ENCODE data around the gene ZNF397.
"Not testable (repeated sequence)": the region's sequence is repeated elsewhere in the genome, so short reads cannot be mapped to it uniquely, and the experiment has no call there.

Gene ZNF397

DNA sequence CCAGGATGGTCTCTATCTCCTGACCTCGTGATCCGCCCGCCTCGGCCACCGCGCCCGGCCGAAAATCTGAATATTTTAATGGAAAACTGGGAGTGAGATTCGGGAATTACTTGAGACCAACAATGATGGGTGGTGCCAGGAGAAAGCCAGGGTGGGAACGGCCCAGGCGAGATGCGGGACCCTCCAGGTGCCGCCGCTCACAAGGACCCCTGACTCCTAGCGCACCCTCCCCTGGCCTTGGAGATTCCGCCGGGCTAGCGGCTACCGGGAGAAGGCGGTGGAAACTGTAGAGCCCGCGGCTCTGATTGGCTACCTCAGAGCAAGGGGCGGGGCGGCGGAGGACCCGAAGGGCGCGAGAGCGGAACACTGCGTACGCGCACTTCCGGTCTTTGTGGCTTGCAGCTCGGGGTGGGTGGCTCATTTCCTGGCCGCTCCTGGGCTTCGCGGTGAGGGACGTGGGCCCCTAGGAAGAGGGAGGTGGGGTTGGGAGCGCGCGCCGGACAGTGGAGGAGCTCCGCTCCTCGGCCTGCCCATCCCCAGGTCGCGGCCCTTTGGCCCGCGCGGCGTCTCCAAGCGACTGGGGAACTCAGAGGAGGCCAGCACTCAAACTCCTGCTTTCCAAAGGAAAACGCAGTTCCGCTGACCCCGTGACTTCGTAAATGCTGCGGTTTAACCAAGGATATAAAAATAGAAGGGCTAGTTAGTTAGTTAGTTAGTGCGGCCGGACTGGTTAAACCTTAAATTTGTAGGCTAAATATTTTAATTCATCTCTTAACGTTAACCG, at the start of gene ZNF397:
TSS of gene ZNF397 (plus strand) at position 371 of the 784 bp plus-strand sequence. CDS start 1,437 bp downstream, outside the sequence.
- DNase-seq = peak; percentile 96

DNA sequence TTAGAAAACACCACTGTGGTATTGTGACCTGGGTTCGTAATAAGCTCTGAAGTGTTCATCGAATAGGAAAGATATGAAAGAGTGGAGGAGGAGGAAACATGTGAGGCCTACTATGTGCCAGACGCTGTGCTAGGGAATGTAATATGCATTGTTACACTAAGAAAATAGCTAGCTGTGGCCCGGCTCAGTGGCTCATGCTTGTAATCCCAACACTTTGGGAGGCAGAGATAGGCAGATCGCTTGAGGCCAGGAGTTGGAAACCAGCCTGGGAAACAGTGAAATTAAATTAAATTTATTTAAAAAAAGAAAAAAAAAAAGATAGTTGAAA, 49.2 kb upstream of the ZNF397 start:
- no peak for DNase-seq

DNA sequence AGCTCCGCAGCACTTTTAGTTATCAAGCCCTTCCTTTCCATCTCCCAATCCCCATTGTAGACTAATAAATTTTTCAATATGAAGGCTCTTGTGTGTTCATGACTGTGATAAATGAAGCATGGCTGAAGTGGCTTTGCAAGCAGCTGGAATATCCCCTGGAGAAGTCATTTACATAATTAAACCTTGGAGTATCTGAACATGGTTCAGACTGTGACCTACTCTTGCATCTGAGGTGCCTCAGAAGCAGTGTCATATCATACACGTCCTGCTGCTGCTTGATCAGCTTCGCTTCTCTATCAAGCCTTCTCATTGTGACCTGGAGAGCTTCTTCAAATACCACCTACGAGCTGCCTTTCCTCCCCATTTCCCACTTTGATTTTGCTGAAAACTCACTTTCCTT, 48.4 kb upstream of the ZNF397 start:
- no peak for DNase-seq

DNA sequence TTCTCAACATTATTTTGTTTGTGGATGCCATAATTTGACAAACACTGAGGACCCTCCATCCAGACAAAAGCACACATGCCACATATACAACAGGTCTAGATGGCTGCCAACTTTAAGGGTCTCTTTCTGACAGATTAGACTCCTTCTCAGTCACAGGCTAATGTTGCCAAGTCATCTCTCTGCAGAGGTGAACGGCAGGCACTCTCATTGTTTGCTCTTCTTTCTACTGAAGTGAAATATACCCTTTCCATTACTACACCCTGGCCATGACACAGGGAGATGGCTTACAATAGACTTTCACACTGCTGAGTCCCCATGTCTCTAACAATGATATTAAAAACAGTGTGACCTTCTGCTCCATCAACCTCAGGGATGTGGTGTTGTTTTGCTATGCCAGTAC, 47.5 kb upstream of the ZNF397 start:
- no peak for DNase-seq

DNA sequence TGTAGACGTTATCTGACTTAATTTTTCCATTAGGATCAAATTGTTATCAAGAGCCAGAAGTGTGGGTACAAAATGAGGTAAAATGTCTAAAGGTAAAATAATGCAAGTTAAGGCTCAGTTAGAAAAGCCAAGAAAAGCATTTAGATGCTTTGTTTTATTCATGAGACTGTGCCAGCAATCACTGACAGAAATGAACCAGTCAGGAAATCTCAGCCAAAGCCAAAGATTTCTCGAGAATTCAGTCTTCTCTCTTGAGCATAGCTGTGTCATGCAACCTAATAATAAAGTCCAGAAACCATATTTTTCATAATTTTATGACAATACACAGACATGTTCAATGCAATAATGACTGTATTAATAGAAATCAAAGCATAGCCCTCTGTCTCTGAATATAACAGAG, 43.5 kb upstream of the ZNF397 start:
- no peak for DNase-seq

DNA sequence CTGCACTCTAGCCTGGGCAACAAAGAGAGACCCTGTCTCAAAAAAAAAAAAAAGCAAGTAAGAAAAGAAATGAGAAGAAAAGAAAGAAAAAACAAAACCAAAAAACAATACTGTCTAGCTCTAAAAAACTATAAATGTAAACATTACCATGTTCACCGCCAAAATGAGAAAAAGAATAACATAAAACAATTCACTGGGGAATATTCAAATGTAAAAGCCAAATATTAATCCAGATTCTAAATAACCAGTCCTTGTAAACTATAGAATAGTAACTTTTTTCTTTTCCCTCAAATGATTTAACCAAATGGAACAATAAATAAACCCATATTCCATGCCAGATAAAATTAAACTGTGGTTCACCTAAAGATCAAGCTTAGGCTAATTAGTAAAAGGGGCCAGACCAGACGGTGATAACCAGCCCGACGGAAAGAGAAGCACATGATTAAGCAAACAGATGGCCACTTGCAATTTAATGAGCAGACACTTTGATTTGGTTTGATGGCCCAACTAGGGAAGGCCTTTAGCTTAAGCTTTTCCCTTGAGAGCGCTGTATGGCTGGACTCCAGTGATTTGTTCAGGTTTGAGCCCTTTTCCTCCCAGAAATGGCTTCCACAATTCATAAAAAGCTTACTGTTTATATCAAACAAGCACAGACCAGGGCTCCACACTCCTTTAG, 39.4 kb upstream of the ZNF397 start:
- no peak for DNase-seq

DNA sequence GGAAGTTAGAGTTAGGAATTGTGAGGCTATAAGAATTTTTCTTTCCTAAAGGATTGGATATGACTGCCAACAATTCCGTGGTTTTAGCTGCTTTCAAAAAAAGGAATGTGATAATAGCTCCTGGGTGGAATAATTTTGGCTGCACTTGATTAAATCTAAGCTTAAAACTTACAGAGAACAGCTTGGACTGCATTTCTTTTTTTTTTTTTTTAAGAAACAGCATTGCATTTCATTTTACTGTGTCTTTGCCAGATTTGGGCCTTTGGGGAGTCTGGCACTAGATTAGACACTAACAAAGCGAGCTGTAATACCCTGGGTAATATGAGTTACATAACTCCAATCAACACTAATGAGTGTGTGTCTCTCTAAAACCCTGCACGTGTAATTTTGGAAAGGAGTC, 37.8 kb upstream of the ZNF397 start:
- no peak for DNase-seq

DNA sequence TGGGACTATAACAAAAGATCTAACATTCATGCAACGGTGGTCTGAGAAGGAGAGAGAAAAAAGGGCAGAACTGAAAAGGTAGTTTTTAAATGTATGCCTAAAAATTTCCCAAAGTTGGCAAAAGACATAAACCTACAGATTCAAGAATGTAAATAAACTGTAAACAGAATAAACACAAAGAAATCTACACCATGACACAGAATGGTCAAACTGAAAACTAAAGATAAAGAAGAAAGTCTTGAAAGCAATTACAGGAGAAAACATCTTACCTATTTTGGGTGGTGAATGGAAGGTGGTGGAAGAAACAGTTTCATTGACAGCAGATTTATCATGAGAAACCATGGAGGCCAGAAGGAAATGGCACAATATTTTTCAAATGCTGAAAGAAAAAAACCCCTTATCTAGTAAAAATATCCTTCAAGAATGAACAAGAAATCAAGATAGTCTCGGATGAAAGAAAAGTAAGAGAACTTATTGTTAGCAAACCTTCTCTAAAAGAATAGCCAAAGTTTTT, 35.6 kb upstream of the ZNF397 start:
- no peak for DNase-seq

DNA sequence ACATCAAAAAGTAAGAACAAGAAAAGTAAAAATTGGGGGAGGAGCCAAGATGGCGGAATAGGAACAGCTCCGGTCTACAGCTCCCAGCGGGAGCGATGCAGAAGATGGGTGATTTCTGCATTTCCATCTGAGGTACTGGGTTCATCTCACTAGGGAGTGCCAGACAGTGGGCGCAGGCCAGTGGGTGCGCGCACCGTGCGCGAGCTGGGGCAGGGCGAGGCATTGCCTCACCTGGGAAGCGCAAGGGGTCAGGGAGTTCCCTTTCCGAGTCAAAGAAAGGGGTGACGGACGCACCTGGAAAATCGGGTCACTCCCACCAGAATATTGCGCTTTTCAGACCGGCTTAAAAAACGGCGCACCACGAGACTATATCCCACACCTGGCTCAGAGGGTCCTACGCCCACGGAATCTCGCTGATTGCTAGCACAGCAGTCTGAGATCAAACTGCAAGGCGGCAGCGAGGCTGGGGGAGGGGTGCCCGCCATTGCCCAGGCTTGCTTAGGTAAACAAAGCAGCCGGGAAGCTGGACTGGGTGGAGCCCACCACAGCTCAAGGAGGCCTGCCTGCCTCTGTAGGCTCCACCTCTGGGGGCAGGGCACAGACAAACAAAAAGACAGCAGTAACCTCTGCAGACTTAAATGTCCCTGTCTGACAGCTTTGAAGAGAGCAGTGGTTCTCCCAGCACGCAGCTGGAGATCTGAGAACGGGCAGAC, 34.9 kb upstream of the ZNF397 start:
- not testable (repeated sequence) for DNase-seq

DNA sequence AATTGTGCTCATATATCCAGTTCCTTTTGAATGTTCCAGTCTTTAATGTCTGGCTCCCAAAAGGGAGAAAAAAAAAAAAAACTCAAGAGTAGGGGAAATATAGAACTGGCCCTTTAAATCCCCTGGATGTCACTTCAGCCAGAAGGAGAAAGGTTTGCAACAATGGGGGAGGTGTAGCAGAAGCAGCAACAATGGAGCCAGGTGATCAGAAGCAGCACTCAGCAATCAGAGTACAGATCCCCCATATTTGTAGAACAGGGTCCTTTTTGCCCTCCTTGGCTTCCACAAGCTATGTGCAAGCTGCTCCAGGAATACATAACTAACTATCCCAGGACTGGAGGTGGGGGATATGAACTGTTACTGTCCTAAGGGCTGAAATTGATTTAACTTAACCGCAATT, 25.8 kb upstream of the ZNF397 start:
- DNase-seq = peak; percentile 24

DNA sequence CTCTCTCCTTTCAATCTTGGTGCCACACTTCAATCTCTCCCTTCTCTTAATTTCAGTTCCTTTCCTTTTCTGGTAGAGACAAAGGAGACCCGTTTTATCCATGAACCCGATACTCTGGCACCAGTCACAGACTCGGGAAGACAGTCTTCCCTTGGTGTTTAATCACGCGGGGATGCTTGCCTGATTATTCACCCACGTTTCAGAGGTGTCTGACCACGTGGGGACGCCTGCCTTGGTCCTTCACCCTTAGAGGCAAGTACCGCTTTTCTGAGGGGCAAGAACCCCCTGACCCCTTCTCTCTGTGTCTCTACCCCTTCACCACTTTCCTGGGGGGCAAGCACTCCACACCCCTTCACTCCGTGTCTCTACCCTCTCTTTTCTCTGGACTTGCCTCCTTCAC, 24.2 kb upstream of the ZNF397 start:
- DNase-seq = not testable (repeated sequence)

DNA sequence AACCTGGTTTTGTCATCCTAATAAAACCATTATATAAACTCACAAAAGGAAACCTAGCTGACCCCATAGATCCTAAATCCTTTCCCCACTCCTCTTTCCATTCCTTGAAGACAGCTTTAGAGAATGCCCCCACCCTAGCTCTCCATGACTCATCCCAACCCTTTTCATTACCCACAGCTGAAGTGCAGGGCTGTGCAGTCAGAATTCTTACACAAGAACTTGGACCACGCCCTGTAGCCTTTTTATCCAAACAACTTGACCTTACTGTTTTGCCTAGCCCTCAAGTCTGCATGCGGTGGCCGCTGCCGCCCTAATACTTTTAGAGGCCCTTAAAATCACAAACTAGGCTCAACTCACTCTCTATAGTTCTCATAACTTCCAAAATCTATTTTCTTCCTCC, 21.5 kb upstream of the ZNF397 start:
- not testable (repeated sequence) for DNase-seq

DNA sequence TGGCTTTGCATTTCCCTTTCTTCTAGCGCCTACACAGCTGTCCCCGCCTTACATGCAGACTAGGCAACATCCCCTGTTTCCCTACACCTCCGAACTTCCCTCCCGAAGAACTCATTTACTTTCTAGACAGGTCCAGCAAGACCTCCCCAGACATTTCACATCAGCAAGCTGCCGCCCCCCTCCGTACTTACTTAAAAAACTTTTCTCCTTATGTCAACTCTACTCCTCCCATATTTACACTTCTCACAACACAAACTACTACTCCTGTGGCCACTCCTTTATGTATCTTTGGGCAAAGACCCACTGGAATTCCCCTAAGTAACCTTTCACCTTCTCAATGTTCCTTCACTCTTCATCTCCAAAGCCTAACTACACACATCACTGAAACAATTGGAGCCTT, 20.4 kb upstream of the ZNF397 start:
- no peak for DNase-seq

DNA sequence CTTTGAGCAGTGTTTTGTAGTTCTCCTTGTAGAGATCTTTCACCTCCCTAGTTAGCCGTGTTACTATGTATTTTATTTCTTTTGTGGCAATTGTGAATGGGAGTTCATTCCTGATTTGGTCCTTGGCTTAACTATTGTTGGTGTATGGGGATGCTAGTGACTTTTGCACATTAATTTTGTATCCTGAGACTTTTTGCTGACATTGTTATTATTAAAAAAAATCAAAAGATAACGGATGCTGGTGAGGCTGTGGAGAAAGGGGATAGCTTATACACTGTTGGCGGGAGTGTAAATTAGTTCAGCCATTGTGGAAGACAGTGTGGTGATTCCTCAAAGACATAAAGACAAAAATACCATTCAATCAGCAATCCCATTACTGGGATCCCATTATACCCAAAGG, 17.0 kb upstream of the ZNF397 start:
- DNase-seq = no peak

DNA sequence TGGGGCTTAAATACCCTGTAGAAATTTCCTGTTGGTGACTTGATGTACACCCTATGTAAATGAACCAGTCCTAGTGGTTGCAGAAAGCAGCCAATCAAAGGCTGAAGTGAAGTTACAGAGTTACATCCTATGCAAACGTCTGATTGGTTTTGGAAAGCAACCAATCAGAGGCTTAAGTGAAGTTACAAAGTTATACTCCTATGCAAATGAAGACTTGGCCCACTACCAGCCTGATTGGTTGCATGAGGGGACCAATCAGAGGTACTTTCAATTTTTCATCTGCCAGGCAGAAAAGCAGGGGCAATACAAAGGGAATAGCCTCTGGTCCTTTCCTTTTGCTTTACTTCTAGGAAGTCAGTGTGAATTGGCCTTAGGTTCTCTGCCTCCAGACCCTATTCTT, 13.6 kb upstream of the ZNF397 start:
- DNase-seq = no peak

DNA sequence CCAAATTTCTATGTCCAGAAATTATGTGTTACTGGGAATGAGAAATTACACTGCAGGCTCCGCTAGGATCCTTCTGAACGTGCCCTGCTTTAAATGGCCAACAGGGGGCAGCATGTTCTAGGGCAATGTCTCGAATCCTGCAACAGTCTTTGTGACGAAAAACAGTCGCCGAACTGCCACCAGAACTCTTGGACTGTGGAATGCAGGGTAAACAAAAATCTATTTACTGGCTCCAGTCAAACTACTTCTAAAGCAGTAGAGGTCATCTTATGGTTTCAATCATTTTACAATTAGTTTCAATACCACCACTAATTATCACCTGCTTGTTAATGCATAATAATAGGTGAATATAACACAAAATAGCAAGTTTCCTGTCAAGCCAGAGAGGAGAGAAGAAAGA, 9.8 kb upstream of the ZNF397 start:
- DNase-seq = peak; percentile 78

DNA sequence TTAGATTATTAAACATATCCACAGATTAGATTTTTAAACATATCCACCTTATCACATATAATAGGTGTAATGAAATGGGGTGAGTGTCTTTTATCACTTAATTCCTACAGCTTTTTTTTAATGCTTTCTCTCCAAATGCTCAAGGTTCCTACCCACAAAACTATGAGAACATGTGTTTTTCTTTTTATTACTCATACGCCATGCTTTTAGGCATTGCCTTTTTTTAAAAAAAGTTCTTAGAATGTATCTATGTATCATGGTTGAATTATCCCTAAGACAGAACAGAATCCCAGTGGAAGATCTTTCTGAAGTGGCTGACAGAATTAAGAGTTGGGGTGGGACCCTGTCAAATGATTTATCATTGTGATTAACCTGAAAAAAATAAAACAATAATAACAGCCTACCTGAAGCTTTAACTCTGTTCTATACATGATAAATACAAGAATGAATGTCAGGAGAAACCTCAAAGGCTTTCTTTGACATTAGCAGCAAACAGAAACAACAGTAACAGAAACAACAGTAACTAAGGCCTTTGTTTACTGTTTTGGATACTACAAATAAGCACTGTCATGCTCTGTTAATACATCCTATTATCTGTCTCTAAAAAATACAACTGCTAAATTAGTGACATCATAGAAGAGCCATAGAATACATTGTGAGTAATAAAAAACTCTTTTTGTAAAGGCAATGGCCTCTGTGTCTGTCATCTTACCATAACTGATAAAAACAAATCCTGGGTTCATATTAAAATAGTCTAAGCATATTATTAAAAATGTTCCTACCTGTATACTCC, 4.1 kb upstream of the ZNF397 start:
- DNase-seq = no peak

DNA sequence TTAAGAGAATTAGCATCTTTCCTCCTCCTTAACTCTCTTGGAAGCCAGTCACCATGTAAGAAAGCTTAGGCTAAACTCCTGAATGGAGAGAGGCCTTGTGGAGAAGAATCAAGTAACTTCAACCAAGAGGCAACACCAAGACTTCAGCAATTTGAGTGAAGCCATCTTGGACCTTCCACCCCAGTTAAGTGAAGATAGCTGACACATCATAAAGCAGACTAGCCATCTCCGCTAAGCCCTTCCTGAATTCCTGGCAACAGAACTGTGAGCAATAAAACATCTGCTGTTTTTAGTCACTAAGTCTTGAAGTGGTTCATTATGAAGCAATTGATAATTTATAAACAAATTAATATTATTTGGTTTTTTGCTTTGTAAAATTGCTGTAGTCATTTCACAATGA, 1.5 kb upstream of the ZNF397 start:
- DNase-seq = no peak

DNA sequence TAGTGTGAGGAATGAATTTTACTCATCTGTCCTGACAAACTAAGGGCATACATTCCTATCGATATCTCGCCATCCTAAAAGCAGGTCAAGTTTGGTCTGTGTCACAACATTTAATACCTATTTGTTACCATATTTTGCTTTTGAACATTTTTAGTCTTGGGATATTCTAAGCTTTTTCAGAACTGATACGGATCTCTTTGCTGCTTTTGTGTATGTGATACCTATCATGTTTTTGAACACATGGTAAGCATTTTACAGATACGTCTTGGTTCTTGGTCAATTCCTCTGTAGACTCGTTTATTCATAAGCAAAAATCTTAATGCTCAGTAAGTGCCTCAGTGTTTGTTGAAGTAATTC, 592 bp downstream of the ZNF397 start:
- DNase-seq = no peak

DNA sequence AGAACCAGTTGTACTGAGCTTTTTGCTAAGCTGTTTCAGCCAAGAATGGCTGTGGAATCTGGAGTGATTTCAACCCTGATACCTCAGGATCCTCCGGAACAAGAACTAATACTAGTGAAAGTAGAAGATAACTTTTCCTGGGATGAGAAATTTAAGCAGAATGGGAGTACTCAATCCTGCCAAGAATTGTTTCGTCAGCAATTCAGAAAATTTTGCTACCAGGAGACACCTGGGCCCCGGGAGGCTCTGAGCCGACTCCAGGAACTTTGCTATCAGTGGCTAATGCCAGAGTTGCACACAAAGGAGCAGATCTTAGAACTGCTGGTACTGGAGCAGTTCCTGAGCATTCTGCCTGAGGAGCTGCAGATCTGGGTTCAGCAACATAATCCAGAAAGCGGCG, 1.6 kb downstream of the ZNF397 start:
- no peak for DNase-seq

DNA sequence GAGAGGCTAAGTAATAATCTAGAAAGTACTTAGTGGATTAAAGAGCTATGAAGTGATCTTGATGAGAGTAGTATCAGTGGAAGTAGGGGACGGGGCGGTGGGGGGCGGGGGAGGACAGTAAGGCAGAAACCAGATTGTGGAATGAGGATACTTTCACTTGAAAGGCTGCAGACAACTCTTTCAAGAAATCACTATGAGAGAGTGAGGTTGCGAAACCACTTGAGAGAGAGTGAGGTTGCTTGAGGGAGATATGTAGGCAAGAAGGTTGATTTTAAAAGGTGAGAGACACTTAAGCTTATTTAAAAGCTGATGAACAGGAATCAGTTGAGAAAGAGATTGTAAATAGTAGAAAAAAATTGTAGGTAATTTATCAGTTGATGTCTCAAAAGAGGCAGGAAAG, 3.8 kb downstream of the ZNF397 start:
- DNase-seq = no peak

DNA sequence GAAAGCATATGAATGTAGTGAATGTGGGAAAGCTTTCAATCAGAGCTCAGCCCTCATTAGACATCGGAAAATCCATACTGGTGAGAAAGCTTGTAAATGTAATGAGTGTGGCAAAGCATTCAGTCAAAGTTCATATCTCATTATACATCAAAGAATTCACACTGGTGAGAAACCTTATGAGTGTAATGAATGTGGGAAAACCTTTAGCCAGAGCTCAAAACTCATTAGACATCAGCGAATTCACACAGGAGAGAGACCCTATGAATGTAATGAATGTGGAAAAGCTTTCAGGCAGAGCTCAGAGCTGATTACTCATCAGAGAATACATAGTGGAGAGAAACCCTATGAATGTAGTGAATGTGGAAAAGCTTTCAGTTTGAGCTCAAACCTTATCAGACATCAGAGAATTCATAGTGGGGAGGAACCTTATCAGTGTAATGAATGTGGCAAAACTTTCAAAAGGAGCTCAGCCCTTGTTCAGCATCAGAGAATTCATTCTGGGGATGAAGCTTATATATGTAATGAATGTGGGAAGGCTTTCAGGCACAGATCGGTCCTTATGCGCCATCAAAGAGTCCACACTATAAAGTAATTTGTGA, 5.0 kb downstream of the ZNF397 start:
- DNase-seq = no peak

DNA sequence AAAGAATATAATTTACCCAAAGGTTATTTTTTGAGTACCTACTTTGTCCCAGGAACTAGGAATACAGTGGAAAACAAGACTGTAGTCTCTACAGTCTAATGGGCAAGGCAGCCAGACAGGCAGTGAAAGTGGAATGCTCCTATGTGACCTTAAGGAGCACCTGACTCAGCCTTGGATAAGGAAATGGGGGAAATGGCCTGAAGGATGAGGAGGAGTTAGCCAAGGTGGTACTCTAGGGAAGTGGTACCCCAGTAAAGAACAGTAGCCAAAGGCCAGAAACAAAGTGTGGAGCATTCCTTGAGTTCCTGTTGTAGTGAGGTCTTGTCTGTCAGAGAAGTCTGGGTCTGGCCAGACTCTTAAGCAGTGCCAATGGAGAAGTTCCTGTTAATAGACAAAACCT, 6.0 kb downstream of the ZNF397 start:
- no peak for DNase-seq
